Keratinocyte (primary cell): ENCODE measurements around the gene EXOC6B. TPM values are rescaled to one million over a fixed set of nuclear protein-coding genes. Genes with fewer than 3 reads are reported as not detected.

Source experiments
- DNase-seq: peaks from one replicate; pipeline ENCODE4 v3.0.0-alpha.2; 2011; ENCODE audit warnings: low read depth, missing footprints, low spot score
- FAIRE-seq: peaks from 2 replicates; lab custom pipeline; 2011; peaks lifted over from hg19 to GRCh38; lab: Jason Lieb, UNC
- H2AFZ ChIP-seq: 2 replicates; pipeline ENCODE4 v1.6.0; 2012; ENCODE audit warnings: low read length, control low read depth, inconsistent platforms; ENCODE audit not compliant: control insufficient read depth
- H3K27ac ChIP-seq: 2 replicates; pipeline ENCODE4 v1.5.1; 2011; ENCODE audit warnings: low read length; ENCODE audit not compliant: control insufficient read depth, insufficient read depth
- H3K27me3 ChIP-seq: 3 replicates; pipeline ENCODE4 v1.6.0; 2011; ENCODE audit warnings: low read length; ENCODE audit not compliant: control insufficient read depth, insufficient read depth; ENCODE audit errors: extremely low read depth
- H3K36me3 ChIP-seq, 2 experiments: 2 replicates in 1 of 2; 3 replicates in 1 of 2; pipeline ENCODE4 v1.5.1; 2011; ENCODE audit warnings: low read length in 2 of 2, mild to moderate bottlenecking in 1 of 2; ENCODE audit not compliant: control insufficient read depth in 2 of 2, insufficient read depth in 2 of 2; ENCODE audit errors: extremely low read depth in 1 of 2
- H3K4me1 ChIP-seq: 3 replicates; pipeline ENCODE4 v1.5.1; 2011; ENCODE audit warnings: low read length; ENCODE audit not compliant: control insufficient read depth, insufficient read depth; ENCODE audit errors: extremely low read depth
- H3K4me2 ChIP-seq: 3 replicates; pipeline ENCODE4 v1.6.0; 2011; ENCODE audit warnings: low read depth, low read length; ENCODE audit not compliant: control insufficient read depth, insufficient read depth; ENCODE audit errors: extremely low read depth
- H3K4me3 ChIP-seq, 3 experiments: fragments of 200-600 bp in 1 of 3; sonication (generic) in 1 of 3; 2 replicates in 2 of 3; 3 replicates in 1 of 3; pipeline ENCODE4 v1.5.1; 2011 to 2016; ENCODE audit warnings: low read length in 3 of 3, mild to moderate bottlenecking in 3 of 3, control low read depth in 2 of 3, inconsistent platforms in 1 of 3, low read depth in 1 of 3, mixed read lengths in 1 of 3, mixed run types in 1 of 3, moderate library complexity in 1 of 3; ENCODE audit not compliant: control insufficient read depth in 2 of 3, insufficient read depth in 2 of 3; ENCODE audit errors: extremely low read depth in 1 of 3
- H3K79me2 ChIP-seq: 2 replicates; pipeline ENCODE4 v1.6.0; 2012; ENCODE audit warnings: low read length; ENCODE audit not compliant: control insufficient read depth, insufficient read depth
- H3K9ac ChIP-seq: 3 replicates; pipeline ENCODE4 v1.6.0; 2011; ENCODE audit warnings: low read length; ENCODE audit not compliant: control insufficient read depth, insufficient read depth; ENCODE audit errors: extremely low read depth
- H3K9me1 ChIP-seq: 3 replicates; pipeline ENCODE4 v1.6.0; 2011; ENCODE audit warnings: low read length; ENCODE audit not compliant: control insufficient read depth, insufficient read depth; ENCODE audit errors: extremely low read depth
- H3K9me3 ChIP-seq: 2 replicates; pipeline ENCODE4 v1.5.1; 2012; ENCODE audit warnings: low read depth, low read length; ENCODE audit not compliant: control insufficient read depth
- H4K20me1 ChIP-seq: 3 replicates; pipeline ENCODE4 v1.6.0; 2011; ENCODE audit warnings: low read length; ENCODE audit not compliant: control insufficient read depth, insufficient read depth; ENCODE audit errors: extremely low read depth
- CTCF ChIP-seq, 3 experiments: IDR thresholded peaks in 1 of 3; conservative IDR thresholded peaks in 1 of 3; optimal IDR thresholded peaks in 1 of 3; 2 replicates in 2 of 3; 3 replicates in 1 of 3; pipeline versions ENCODE3 to v1.5.1; 2011; ENCODE audit warnings: low read length in 3 of 3, mild to moderate bottlenecking in 3 of 3, moderate library complexity in 2 of 3, control low read depth in 1 of 3, inconsistent platforms in 1 of 3; ENCODE audit not compliant: insufficient read depth in 2 of 3; ENCODE audit errors: extremely low read depth in 1 of 3
- EZH2 ChIP-seq: IDR thresholded peaks from one replicate; pipeline ENCODE4 v1.6.1; 2012; ENCODE audit warnings: inconsistent platforms, mild to moderate bottlenecking, low read length, moderate library complexity
- dilution Hi-C: fragments of 300-500 bp; cut with MboI; formaldehyde crosslinking; loops from one replicate; pipeline ENCODE4 v1.7.0; 2020; ENCODE audit warnings: low sequenced_read_pairs; ENCODE audit not compliant: extremely low pct_ligation_motif_present
- polyA plus RNA-seq, 5 experiments: library from polyadenylated mRNA; depleted of rRNA in 3 of 5; stranded (reverse) in 3 of 5; stranded (forward) in 1 of 5; unstranded in 1 of 5; fragments of >200 nt; gene quantifications; 1 replicate in 1 of 5; 2 replicates in 3 of 5; 3 replicates in 1 of 5; pipeline versions ENCODE4 v1.2.1 to v1.2.3, GENCODE V29; 2011 to 2012; ENCODE audit warnings: missing spikeins in 2 of 5, low read depth in 1 of 5, low replicate concordance in 1 of 5

Gene EXOC6B
- polyA plus RNA-seq, 1 donor (not counting 4 experiments of a cell fraction or from before 2014, with no cell fraction given): 37.3 TPM

GRCh38 chr2:72759755-72760154, 66.1 kb downstream of the EXOC6B start:
- Histone ChIP-seq H3K9me1 (no peaks in the 10 kb centered on the region), H3K27me3 (no peaks in the 10 kb centered on the region), H3K4me3 (no peak overlapping the region), H3K4me2 (no peak overlapping the region), H2AFZ (no peak overlapping the region), H3K9me3 (no peaks in the 10 kb centered on the region), H3K27ac (no peak overlapping the region), H4K20me1 (no peaks in the 10 kb centered on the region), H3K4me1 (peaks cover 27% of the 10 kb centered on the region), H3K9ac (no peak overlapping the region), H3K79me2 (peaks cover under 1% of the 10 kb centered on the region), H3K36me3 (peaks cover 0 to 4% of the 10 kb centered on the region in 2 experiments)
- DNase-seq (no peak), FAIRE-seq (no peak)
- TF ChIP-seq EZH2 (no peak), CTCF (optimal IDR thresholded peaks at IDR 0.05 in 1 of 3, IDR thresholded peaks at IDR 0.05 in 1 of 3, conservative IDR thresholded peaks at IDR 0.05 in 1 of 3; ENCODE audit: extremely low read depth in 1 of 3, insufficient read depth in 2 of 3, low read length in 3 of 3) (no peak)
- dilution Hi-C loops: no loop called here

- FAIRE-seq (peak; percentile 90), DNase-seq (peak; percentile 81)
- Histone ChIP-seq H3K4me1 (peaks cover 27% of the 10 kb centered on the region), H3K9me1 (no peaks in the 10 kb centered on the region), H3K27ac (peak overlapping the region; percentile 59), H3K4me3 (no peak overlapping the region), H4K20me1 (no peaks in the 10 kb centered on the region), H3K9ac (no peak overlapping the region), H3K4me2 (peak overlapping the region; percentile 53), H2AFZ (no peak overlapping the region), H3K27me3 (no peaks in the 10 kb centered on the region), H3K79me2 (no peaks in the 10 kb centered on the region), H3K36me3 (no peaks in the 10 kb centered on the region), H3K9me3 (no peaks in the 10 kb centered on the region)
- dilution Hi-C loops: no loop called here
- no peak for TF ChIP-seq CTCF (optimal IDR thresholded peaks at IDR 0.05 in 1 of 3, IDR thresholded peaks at IDR 0.05 in 1 of 3, conservative IDR thresholded peaks at IDR 0.05 in 1 of 3; ENCODE audit: extremely low read depth in 1 of 3, insufficient read depth in 2 of 3, low read length in 3 of 3)
- no peak for TF ChIP-seq EZH2
Measured at GRCh38 chr2:72757177-72757775, 68.6 kb downstream of the EXOC6B start.
